ENCODE results near the gene C6orf89. TPM values are rescaled to one million over a fixed set of nuclear protein-coding genes. Genes with fewer than 3 reads are reported as not detected.
"Not testable (repeated sequence)": the region's sequence is repeated elsewhere in the genome, so short reads cannot be mapped to it uniquely, and the experiment has no call there.

Gene C6orf89
- polyA plus RNA-seq, 1 donor (not counting 4 experiments of a cell fraction or from before 2014, with no cell fraction given), result 29.0 TPM

- FAIRE-seq; H3K9me3 ChIP-seq (ENCODE audit: control insufficient read depth, low read depth, low read length); H3K4me1 ChIP-seq (ENCODE audit: control insufficient read depth, extremely low read depth, insufficient read depth, low read length); H3K4me3 ChIP-seq (ENCODE audit: control insufficient read depth in 2 of 3, extremely low read depth in 1 of 3, insufficient read depth in 2 of 3, low read depth in 1 of 3, low read length in 3 of 3); H4K20me1 ChIP-seq (ENCODE audit: control insufficient read depth, extremely low read depth, insufficient read depth, low read length); H3K9ac ChIP-seq (ENCODE audit: control insufficient read depth, extremely low read depth, insufficient read depth, low read length); DNase-seq (ENCODE audit: low read depth, low spot score); H3K9me1 ChIP-seq (ENCODE audit: control insufficient read depth, extremely low read depth, insufficient read depth, low read length); H3K4me2 ChIP-seq (ENCODE audit: control insufficient read depth, extremely low read depth, insufficient read depth, low read depth, low read length); H3K79me2 ChIP-seq (ENCODE audit: control insufficient read depth, insufficient read depth, low read length); H2AFZ ChIP-seq (ENCODE audit: control insufficient read depth, low read length); H3K27ac ChIP-seq (ENCODE audit: control insufficient read depth, insufficient read depth, low read length); dilution Hi-C loops (cut with MboI; ENCODE audit: extremely low pct_ligation_motif_present, low sequenced_read_pairs); H3K36me3 ChIP-seq (ENCODE audit: control insufficient read depth in 2 of 2, extremely low read depth in 1 of 2, insufficient read depth in 2 of 2, low read length in 2 of 2): not testable (repeated sequence)
- H3K27me3 ChIP-seq (ENCODE audit: control insufficient read depth, extremely low read depth, insufficient read depth, low read length), result peaks cover 11% of the 10 kb centered on the region
Measured at GRCh38 chr6:36942329-36942728, 56.6 kb downstream of the C6orf89 start.

DNA sequence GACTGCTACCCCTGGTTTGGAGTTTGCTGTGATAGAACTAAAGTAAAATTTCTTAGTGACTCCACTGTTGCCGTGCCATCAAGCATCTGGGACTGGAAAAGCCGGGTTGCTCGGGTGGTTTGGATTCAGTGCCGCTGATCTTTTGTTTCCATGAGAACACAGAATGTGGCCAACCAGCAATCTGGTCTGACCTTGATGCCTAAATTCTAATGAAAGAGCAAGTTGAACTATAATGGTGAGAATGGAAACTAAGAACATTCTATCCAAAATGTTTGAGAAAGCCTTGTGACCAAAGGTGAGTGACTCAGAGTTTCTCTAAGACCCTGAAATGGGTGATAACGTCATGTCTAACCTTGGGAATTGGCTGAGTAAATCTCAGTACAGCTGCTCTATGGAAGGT is 58.9 kb downstream of the C6orf89 start:
- no peaks in the 10 kb centered on the region for H3K9me3 ChIP-seq (ENCODE audit: control insufficient read depth, low read depth, low read length)
- H3K79me2 ChIP-seq (ENCODE audit: control insufficient read depth, insufficient read depth, low read length), result no peaks in the 10 kb centered on the region
- no peak for TF ChIP-seq EZH2 (IDR thresholded peaks at IDR 0.05; ENCODE audit: low read length)
- TF ChIP-seq, protein P1, sequence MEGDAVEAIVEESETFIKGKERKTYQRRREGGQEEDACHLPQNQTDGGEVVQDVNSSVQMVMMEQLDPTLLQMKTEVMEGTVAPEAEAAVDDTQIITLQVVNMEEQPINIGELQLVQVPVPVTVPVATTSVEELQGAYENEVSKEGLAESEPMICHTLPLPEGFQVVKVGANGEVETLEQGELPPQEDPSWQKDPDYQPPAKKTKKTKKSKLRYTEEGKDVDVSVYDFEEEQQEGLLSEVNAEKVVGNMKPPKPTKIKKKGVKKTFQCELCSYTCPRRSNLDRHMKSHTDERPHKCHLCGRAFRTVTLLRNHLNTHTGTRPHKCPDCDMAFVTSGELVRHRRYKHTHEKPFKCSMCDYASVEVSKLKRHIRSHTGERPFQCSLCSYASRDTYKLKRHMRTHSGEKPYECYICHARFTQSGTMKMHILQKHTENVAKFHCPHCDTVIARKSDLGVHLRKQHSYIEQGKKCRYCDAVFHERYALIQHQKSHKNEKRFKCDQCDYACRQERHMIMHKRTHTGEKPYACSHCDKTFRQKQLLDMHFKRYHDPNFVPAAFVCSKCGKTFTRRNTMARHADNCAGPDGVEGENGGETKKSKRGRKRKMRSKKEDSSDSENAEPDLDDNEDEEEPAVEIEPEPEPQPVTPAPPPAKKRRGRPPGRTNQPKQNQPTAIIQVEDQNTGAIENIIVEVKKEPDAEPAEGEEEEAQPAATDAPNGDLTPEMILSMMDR (optimal IDR thresholded peaks at IDR 0.05 in 1 of 3, IDR thresholded peaks at IDR 0.05 in 1 of 3, conservative IDR thresholded peaks at IDR 0.05 in 1 of 3; ENCODE audit: extremely low read depth in 1 of 3, insufficient read depth in 2 of 3, low read length in 3 of 3), result no peak
- no peak overlapping the region for H3K4me2 ChIP-seq (ENCODE audit: control insufficient read depth, extremely low read depth, insufficient read depth, low read depth, low read length)
- FAIRE-seq (no peak), DNase-seq (ENCODE audit: low read depth, low spot score) (no peak)
- H3K27ac ChIP-seq (ENCODE audit: control insufficient read depth, insufficient read depth, low read length), result no peak overlapping the region
- peaks cover 5% of the 10 kb centered on the region for H3K4me1 ChIP-seq (ENCODE audit: control insufficient read depth, extremely low read depth, insufficient read depth, low read length)
- no peaks in the 10 kb centered on the region for H4K20me1 ChIP-seq (ENCODE audit: control insufficient read depth, extremely low read depth, insufficient read depth, low read length)
- H3K27me3 ChIP-seq (ENCODE audit: control insufficient read depth, extremely low read depth, insufficient read depth, low read length), result peaks cover 11% of the 10 kb centered on the region
- H3K4me3 ChIP-seq (ENCODE audit: control insufficient read depth in 2 of 3, extremely low read depth in 1 of 3, insufficient read depth in 2 of 3, low read depth in 1 of 3, low read length in 3 of 3), result no peak overlapping the region
- no peak overlapping the region for H2AFZ ChIP-seq (ENCODE audit: control insufficient read depth, low read length)
- H3K9ac ChIP-seq (ENCODE audit: control insufficient read depth, extremely low read depth, insufficient read depth, low read length), result no peak overlapping the region
- no peaks in the 10 kb centered on the region for H3K9me1 ChIP-seq (ENCODE audit: control insufficient read depth, extremely low read depth, insufficient read depth, low read length)
- H3K36me3 ChIP-seq (ENCODE audit: control insufficient read depth in 2 of 2, extremely low read depth in 1 of 2, insufficient read depth in 2 of 2, low read length in 2 of 2), result no peaks in the 10 kb centered on the region
- dilution Hi-C loops (cut with MboI; ENCODE audit: extremely low pct_ligation_motif_present, low sequenced_read_pairs), result no loop called here

GRCh38 chr6:36945301-36945700 is 59.5 kb downstream of the C6orf89 start:
- no peaks in the 10 kb centered on the region for H3K9me1 ChIP-seq (ENCODE audit: control insufficient read depth, extremely low read depth, insufficient read depth, low read length)
- peaks cover 11% of the 10 kb centered on the region for H3K27me3 ChIP-seq (ENCODE audit: control insufficient read depth, extremely low read depth, insufficient read depth, low read length)
- TF ChIP-seq, protein P1 (optimal IDR thresholded peaks at IDR 0.05 in 1 of 3, IDR thresholded peaks at IDR 0.05 in 1 of 3, conservative IDR thresholded peaks at IDR 0.05 in 1 of 3; ENCODE audit: extremely low read depth in 1 of 3, insufficient read depth in 2 of 3, low read length in 3 of 3), result no peak
- TF ChIP-seq EZH2 (IDR thresholded peaks at IDR 0.05; ENCODE audit: low read length), result no peak
- H4K20me1 ChIP-seq (ENCODE audit: control insufficient read depth, extremely low read depth, insufficient read depth, low read length), result no peaks in the 10 kb centered on the region
- dilution Hi-C loops (cut with MboI; ENCODE audit: extremely low pct_ligation_motif_present, low sequenced_read_pairs), result no loop called here
- no peak overlapping the region for H2AFZ ChIP-seq (ENCODE audit: control insufficient read depth, low read length)
- no peak overlapping the region for H3K4me3 ChIP-seq (ENCODE audit: control insufficient read depth in 2 of 3, extremely low read depth in 1 of 3, insufficient read depth in 2 of 3, low read depth in 1 of 3, low read length in 3 of 3)
- no peaks in the 10 kb centered on the region for H3K9me3 ChIP-seq (ENCODE audit: control insufficient read depth, low read depth, low read length)
- FAIRE-seq (no peak), DNase-seq (ENCODE audit: low read depth, low spot score) (no peak)
- no peak overlapping the region for H3K4me2 ChIP-seq (ENCODE audit: control insufficient read depth, extremely low read depth, insufficient read depth, low read depth, low read length)
- H3K9ac ChIP-seq (ENCODE audit: control insufficient read depth, extremely low read depth, insufficient read depth, low read length), result no peak overlapping the region
- H3K79me2 ChIP-seq (ENCODE audit: control insufficient read depth, insufficient read depth, low read length), result no peaks in the 10 kb centered on the region
- no peak overlapping the region for H3K27ac ChIP-seq (ENCODE audit: control insufficient read depth, insufficient read depth, low read length)
- H3K4me1 ChIP-seq (ENCODE audit: control insufficient read depth, extremely low read depth, insufficient read depth, low read length), result peaks cover 10% of the 10 kb centered on the region
- H3K36me3 ChIP-seq (ENCODE audit: control insufficient read depth in 2 of 2, extremely low read depth in 1 of 2, insufficient read depth in 2 of 2, low read length in 2 of 2), result no peaks in the 10 kb centered on the region

All from keratinocyte (primary cell).